MM.1S (cell line): ENCODE data around the gene MGAT4C.
"Not testable (repeated sequence)": the region's sequence is repeated elsewhere in the genome, so short reads cannot be mapped to it uniquely, and the experiment has no call there.

Experiments
- DNase-seq: peaks from one replicate; pipeline ENCODE4 v3.0.0-alpha.2; 2015
- H2AFZ ChIP-seq: fragments of 300-600 bp; sonication (generic); 2 replicates; pipeline ENCODE4 v1.6.0; 2016; ENCODE audit warnings: antibody characterized with exemption, low read length
- H3F3A ChIP-seq: fragments of 300-600 bp; sonication (generic); 2 replicates; pipeline ENCODE4 v1.6.1; 2016; ENCODE audit warnings: mild to moderate bottlenecking, antibody characterized with exemption, low read length, moderate library complexity, mixed read lengths; ENCODE audit not compliant: insufficient read depth
- H3K27ac ChIP-seq: fragments of 300-600 bp; sonication (generic); 2 replicates; pipeline ENCODE4 v1.5.1; 2016; ENCODE audit warnings: mild to moderate bottlenecking, low read length
- H3K27me3 ChIP-seq: fragments of 300-600 bp; sonication (generic); replicated peaks from 2 replicates; pipeline ENCODE4 v1.6.0; 2016; ENCODE audit warnings: low read length; ENCODE audit not compliant: insufficient read depth
- H3K36me3 ChIP-seq: fragments of 300-600 bp; sonication (generic); replicated peaks from 2 replicates; pipeline ENCODE4 v1.6.1; 2016; ENCODE audit warnings: mild to moderate bottlenecking, low read length, mixed read lengths; ENCODE audit not compliant: insufficient read depth
- H3K4me1 ChIP-seq: fragments of 300-600 bp; sonication (generic); 2 replicates; pipeline ENCODE4 v1.6.1; 2016; ENCODE audit warnings: low read length, mixed read lengths
- H3K4me2 ChIP-seq: fragments of 300-600 bp; sonication (generic); 2 replicates; pipeline ENCODE4 v1.6.0; 2016; ENCODE audit warnings: low read depth, low read length
- H3K4me3 ChIP-seq: fragments of 300-600 bp; sonication (generic); 2 replicates; pipeline ENCODE4 v1.5.1; 2016; ENCODE audit warnings: low read length, mixed read lengths
- H3K79me2 ChIP-seq: fragments of 300-600 bp; sonication (generic); 2 replicates; pipeline ENCODE4 v1.6.1; 2016; ENCODE audit warnings: mixed run types, low read length, mixed read lengths
- H3K9ac ChIP-seq: fragments of 300-600 bp; sonication (generic); 2 replicates; pipeline ENCODE4 v1.6.1; 2016; ENCODE audit warnings: low read length, mixed read lengths
- H3K9me2 ChIP-seq: fragments of 300-600 bp; sonication (generic); replicated peaks from 2 replicates; pipeline ENCODE4 v1.6.1; 2016; ENCODE audit warnings: mild to moderate bottlenecking, low read length, mixed read lengths; ENCODE audit not compliant: insufficient read depth
- H3K9me3 ChIP-seq: fragments of 300-600 bp; sonication (generic); replicated peaks from 2 replicates; pipeline ENCODE4 v1.6.1; 2016; ENCODE audit warnings: mild to moderate bottlenecking, low read length, mixed read lengths; ENCODE audit not compliant: insufficient read depth
- H4K20me1 ChIP-seq: fragments of 300-600 bp; sonication (generic); 2 replicates; pipeline ENCODE4 v1.6.1; 2016; ENCODE audit warnings: mild to moderate bottlenecking, low read length, moderate library complexity, mixed read lengths; ENCODE audit not compliant: insufficient read depth
- EZH2 ChIP-seq: fragments of 300-600 bp; sonication (generic); optimal IDR thresholded peaks from 2 replicates; pipeline ENCODE3; 2017; ENCODE audit warnings: low read depth, mild to moderate bottlenecking, antibody characterized with exemption, low read length, mixed read lengths
- EZH2phosphoT487 ChIP-seq: fragments of 300-600 bp; sonication (generic); IDR thresholded peaks from 2 replicates; pipeline ENCODE4 v1.6.1; 2018; ENCODE audit warnings: antibody characterized with exemption, low read length
- TF ChIP-seq, protein P1 (sequence below): fragments of 300-600 bp; sonication (generic); IDR thresholded peaks from 2 replicates; pipeline ENCODE4 v1.5.1; 2016; ENCODE audit warnings: antibody characterized with exemption, low read length, mixed read lengths

MGAT4C gene

DNA sequence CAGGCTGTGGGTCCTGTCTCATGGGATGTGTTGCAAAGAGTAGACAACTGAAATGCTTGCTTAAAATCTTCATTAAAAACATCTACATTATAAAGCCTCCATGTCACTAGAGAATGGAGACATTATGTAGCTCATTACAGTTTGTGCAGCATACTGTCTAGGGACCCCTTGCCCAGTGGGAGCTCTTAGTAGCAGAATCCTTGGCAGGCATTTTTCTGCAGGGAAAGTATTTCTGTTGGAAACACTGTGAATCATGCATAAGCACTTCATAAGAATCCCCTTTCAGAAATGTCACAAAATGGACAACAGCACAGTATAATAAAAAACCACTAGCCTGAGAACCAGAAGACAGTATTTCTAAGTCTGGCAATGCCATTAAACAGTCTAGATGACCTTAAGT, 174.3 kb downstream of the MGAT4C start:
- Histone ChIP-seq H3K9ac (no peak overlapping the region), H3K27me3 (no peaks in the 10 kb centered on the region), H3K9me3 (no peaks in the 10 kb centered on the region), H3K9me2 (no peaks in the 10 kb centered on the region), H4K20me1 (no peaks in the 10 kb centered on the region), H2AFZ (no peak overlapping the region), H3K4me1 (no peaks in the 10 kb centered on the region), H3K4me3 (no peak overlapping the region), H3K4me2 (no peak overlapping the region), H3K27ac (no peak overlapping the region), H3K79me2 (no peaks in the 10 kb centered on the region), H3K36me3 (no peaks in the 10 kb centered on the region), H3F3A (no peaks in the 10 kb centered on the region)
- no peak for DNase-seq
- TF ChIP-seq EZH2 (no peak), EZH2phosphoT487 (no peak)
- TF ChIP-seq, protein P1, sequence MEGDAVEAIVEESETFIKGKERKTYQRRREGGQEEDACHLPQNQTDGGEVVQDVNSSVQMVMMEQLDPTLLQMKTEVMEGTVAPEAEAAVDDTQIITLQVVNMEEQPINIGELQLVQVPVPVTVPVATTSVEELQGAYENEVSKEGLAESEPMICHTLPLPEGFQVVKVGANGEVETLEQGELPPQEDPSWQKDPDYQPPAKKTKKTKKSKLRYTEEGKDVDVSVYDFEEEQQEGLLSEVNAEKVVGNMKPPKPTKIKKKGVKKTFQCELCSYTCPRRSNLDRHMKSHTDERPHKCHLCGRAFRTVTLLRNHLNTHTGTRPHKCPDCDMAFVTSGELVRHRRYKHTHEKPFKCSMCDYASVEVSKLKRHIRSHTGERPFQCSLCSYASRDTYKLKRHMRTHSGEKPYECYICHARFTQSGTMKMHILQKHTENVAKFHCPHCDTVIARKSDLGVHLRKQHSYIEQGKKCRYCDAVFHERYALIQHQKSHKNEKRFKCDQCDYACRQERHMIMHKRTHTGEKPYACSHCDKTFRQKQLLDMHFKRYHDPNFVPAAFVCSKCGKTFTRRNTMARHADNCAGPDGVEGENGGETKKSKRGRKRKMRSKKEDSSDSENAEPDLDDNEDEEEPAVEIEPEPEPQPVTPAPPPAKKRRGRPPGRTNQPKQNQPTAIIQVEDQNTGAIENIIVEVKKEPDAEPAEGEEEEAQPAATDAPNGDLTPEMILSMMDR: no peak

DNA sequence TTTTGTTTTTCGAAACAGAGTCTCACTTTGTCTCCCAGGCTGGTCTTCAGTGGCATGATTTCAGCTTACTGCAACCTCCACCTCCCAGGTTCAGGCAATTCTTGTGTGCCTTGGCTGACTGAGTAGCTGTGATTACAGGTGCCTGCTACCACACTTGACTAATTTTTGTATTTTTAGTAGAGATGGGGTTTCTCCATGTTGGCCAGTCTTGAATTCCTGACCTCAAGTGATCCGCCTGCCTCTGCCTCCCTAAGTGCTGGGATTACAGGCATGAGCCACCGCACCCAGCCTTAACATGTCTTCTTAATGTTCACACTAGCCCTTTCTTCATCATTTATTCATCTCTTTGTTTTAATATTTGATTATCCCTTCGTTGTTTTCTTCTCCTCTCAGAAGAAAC, 197.1 kb downstream of the MGAT4C start:
- not testable (repeated sequence) for H3K9me3 ChIP-seq, H3K9me2 ChIP-seq, H3K9ac ChIP-seq, H3F3A ChIP-seq, H3K79me2 ChIP-seq, H4K20me1 ChIP-seq, H3K4me1 ChIP-seq, H3K4me3 ChIP-seq, H3K27ac ChIP-seq, H3K4me2 ChIP-seq, H2AFZ ChIP-seq, H3K27me3 ChIP-seq, DNase-seq, H3K36me3 ChIP-seq

DNA sequence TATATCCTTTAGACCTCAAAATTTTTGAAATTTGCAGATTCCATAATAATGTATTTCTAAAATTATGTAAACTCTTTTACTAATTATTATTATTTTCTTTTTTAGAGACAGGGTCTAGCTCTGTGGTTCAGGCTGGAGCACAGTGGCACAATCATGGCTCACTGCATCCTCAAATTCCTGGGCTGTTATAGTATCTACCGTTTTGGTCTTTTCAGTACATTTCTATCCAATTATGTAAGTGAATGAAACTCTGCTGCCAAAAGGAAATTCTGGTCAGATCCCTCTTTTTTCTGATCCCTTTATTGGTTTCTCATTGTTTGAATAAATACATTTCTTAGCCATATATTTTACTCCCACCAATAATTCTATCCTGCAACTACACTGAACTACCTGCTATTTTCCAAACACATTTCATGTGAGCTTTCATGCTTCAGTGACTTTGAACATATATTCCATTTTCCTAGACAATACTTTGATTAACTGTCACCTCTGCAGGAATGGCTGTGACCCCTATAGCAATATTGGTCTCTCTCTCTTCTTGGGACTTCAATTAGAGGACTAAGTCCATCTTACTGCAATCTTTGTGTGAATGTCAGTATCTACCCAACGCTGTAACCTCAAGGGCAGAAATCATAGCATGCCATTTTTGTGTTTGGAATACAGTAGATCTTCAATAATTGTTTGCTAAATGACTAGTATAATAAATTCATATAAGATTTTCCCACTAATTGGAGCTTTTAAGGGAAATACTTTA, 198.9 kb downstream of the MGAT4C start:
- TF ChIP-seq, protein P1: no peak
- no peak for TF ChIP-seq EZH2phosphoT487
- no peak for TF ChIP-seq EZH2
- no peak for DNase-seq
- H3K9me2 ChIP-seq: no peaks in the 10 kb centered on the region

DNA sequence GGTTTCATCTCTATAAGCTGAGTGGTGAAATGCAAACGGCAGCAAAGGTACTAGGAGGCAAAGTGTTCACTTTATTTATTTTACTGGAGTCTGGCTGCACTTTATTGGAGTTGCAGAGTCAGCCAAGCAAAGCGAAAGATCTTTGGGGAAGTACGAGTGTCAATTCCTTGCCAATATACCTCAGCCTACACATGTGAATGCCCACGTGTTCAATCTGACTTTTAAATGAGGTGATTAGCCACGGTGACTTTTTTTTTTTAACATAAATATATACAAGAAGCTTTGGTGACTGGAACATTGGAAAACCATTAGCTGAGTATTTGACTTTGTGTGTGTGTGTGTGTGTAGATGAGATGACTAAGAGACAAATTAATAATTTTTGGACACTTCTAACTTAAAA, 203.3 kb downstream of the MGAT4C start:
- Histone ChIP-seq H3K9me3 (no peaks in the 10 kb centered on the region), H3K27ac (no peak overlapping the region), H3K4me1 (no peaks in the 10 kb centered on the region), H3K27me3 (no peaks in the 10 kb centered on the region), H3F3A (no peaks in the 10 kb centered on the region), H3K9me2 (no peaks in the 10 kb centered on the region), H3K79me2 (no peaks in the 10 kb centered on the region), H3K4me2 (no peak overlapping the region), H3K9ac (no peak overlapping the region), H3K4me3 (no peak overlapping the region), H2AFZ (no peak overlapping the region), H3K36me3 (no peaks in the 10 kb centered on the region), H4K20me1 (no peaks in the 10 kb centered on the region)
- no peak for DNase-seq
- TF ChIP-seq, protein P1: no peak
- TF ChIP-seq EZH2 (no peak), EZH2phosphoT487 (no peak)

More for the DNA sequence above, 198.9 kb downstream of the MGAT4C start:
- H3K4me3 ChIP-seq: no peak overlapping the region
- H3K27ac ChIP-seq: no peak overlapping the region
- H3K27me3 ChIP-seq: no peaks in the 10 kb centered on the region
- H3K4me2 ChIP-seq: no peak overlapping the region
- no peaks in the 10 kb centered on the region for H3K79me2 ChIP-seq
- no peaks in the 10 kb centered on the region for H3K4me1 ChIP-seq
- no peaks in the 10 kb centered on the region for H3K9me3 ChIP-seq
- H2AFZ ChIP-seq: no peak overlapping the region
- H3K9ac ChIP-seq: no peak overlapping the region
- H3F3A ChIP-seq: no peaks in the 10 kb centered on the region
- H3K36me3 ChIP-seq: no peaks in the 10 kb centered on the region
- H4K20me1 ChIP-seq: no peaks in the 10 kb centered on the region
